Neural progenitor cell (in vitro differentiated cells): Measurements from ENCODE around the gene OR6C68. TPM values are rescaled to one million over a fixed set of nuclear protein-coding genes. Genes with fewer than 3 reads are reported as not detected.

Source experiments
- DNase-seq: peaks from one replicate; pipeline ENCODE4 v3.0.0-alpha.2; 2016; ENCODE audit warnings: low spot score
- H2AFZ ChIP-seq: fragments of 200-600 bp; sonication (generic); replicated peaks from 2 replicates; pipeline ENCODE4 v1.6.1; 2016; ENCODE audit warnings: antibody characterized with exemption
- H3F3A ChIP-seq: fragments of 200-600 bp; sonication (generic); 2 replicates; pipeline ENCODE4 v1.6.1; 2016; ENCODE audit warnings: antibody characterized with exemption, low read depth
- H3K27ac ChIP-seq: fragments of 200-600 bp; sonication (generic); 2 replicates; pipeline ENCODE4 v1.5.1; 2016; ENCODE audit warnings: mild to moderate bottlenecking
- H3K27me3 ChIP-seq: fragments of 200-600 bp; sonication (generic); 2 replicates; pipeline ENCODE4 v1.6.1; 2016; ENCODE audit warnings: mild to moderate bottlenecking, moderate library complexity
- H3K36me3 ChIP-seq: fragments of 200-600 bp; sonication (generic); 2 replicates; pipeline ENCODE4 v1.5.1; 2016
- H3K4me1 ChIP-seq: fragments of 200-600 bp; sonication (generic); 2 replicates; pipeline ENCODE4 v1.6.1; 2016; ENCODE audit warnings: mixed run types
- H3K4me2 ChIP-seq: fragments of 200-600 bp; sonication (generic); 2 replicates; pipeline ENCODE4 v1.6.1; 2016
- H3K4me3 ChIP-seq: fragments of 200-600 bp; sonication (generic); 2 replicates; pipeline ENCODE4 v1.5.1; 2016
- H3K79me2 ChIP-seq: fragments of 200-600 bp; sonication (generic); 2 replicates; pipeline ENCODE4 v1.6.1; 2016; ENCODE audit warnings: low read depth
- H3K9ac ChIP-seq: fragments of 200-600 bp; sonication (generic); 2 replicates; pipeline ENCODE4 v1.6.1; 2016
- H3K9me3 ChIP-seq: fragments of 200-600 bp; sonication (generic); 2 replicates; pipeline ENCODE4 v1.5.1; 2016; ENCODE audit warnings: low read depth
- H4K20me1 ChIP-seq: fragments of 200-600 bp; sonication (generic); 2 replicates; pipeline ENCODE4 v1.6.1; 2016; ENCODE audit warnings: low read depth
- H3K27ac Mint-ChIP-seq: 3 replicates; pipeline ENCODE4 v1.8.0; 2021; ENCODE audit warnings: mixed read lengths
- H3K27me3 Mint-ChIP-seq: 2 replicates; pipeline ENCODE4 v1.8.0; 2022; ENCODE audit warnings: low read depth, mild to moderate bottlenecking, inconsistent platforms, moderate library complexity, mixed read lengths; ENCODE audit not compliant: insufficient read depth
- H3K36me3 Mint-ChIP-seq: 3 replicates; pipeline ENCODE4 v1.8.0; 2021; ENCODE audit warnings: mixed read lengths
- H3K4me1 Mint-ChIP-seq: 3 replicates; pipeline ENCODE4 v1.8.0; 2021; ENCODE audit warnings: mixed read lengths
- H3K4me3 Mint-ChIP-seq: 3 replicates; pipeline ENCODE4 v1.8.0; 2021; ENCODE audit warnings: mild to moderate bottlenecking, moderate library complexity, mixed read lengths
- H3K9me3 Mint-ChIP-seq: 3 replicates; pipeline ENCODE4 v1.8.0; 2020; ENCODE audit warnings: mixed read lengths
- CTCF ChIP-seq: fragments of 200-600 bp; sonication (generic); IDR thresholded peaks from 2 replicates; pipeline ENCODE4 v1.5.1; 2017; ENCODE audit warnings: antibody characterized with exemption, mild to moderate bottlenecking
- EZH2 ChIP-seq: fragments of 200-600 bp; sonication (generic); IDR thresholded peaks from 2 replicates; pipeline ENCODE4 v1.6.1; 2017; ENCODE audit warnings: antibody characterized with exemption, mild to moderate bottlenecking, moderate library complexity
- EZH2phosphoT487 ChIP-seq: fragments of 200-600 bp; sonication (generic); IDR thresholded peaks from 2 replicates; pipeline ENCODE4 v1.6.1; 2017; ENCODE audit warnings: antibody characterized with exemption
- total RNA-seq: library from RNA; depleted of rRNA; stranded (reverse); fragments of >200 nt; gene quantifications from 2 replicates; pipeline ENCODE4 v1.2.3, GENCODE V29; 2015; ENCODE audit warnings: low replicate concordance

OR6C68 gene
- not detected in 2 replicates for total RNA-seq

- TF ChIP-seq CTCF, result no peak
- TF ChIP-seq EZH2, result no peak
- no peak for TF ChIP-seq EZH2phosphoT487
- Histone ChIP-seq H3F3A (no peaks in the 10 kb centered on the region), H3K27me3 (no peaks in the 10 kb centered on the region), H3K4me1 (no peaks in the 10 kb centered on the region), H3K36me3 (no peaks in the 10 kb centered on the region), H3K27ac (no peak within 1 kb of the TSS), H2AFZ (no peak within 1 kb of the TSS), H3K4me3 (no peak within 1 kb of the TSS), H3K4me2 (no peak within 1 kb of the TSS), H3K79me2 (no peaks in the 10 kb centered on the region), H3K9ac (no peak within 1 kb of the TSS), H3K9me3 (no peaks in the 10 kb centered on the region), H4K20me1 (no peaks in the 10 kb centered on the region)
- Mint-ChIP-seq H3K27me3 (no peaks in the 10 kb centered on the region), H3K4me3 (no peak within 1 kb of the TSS), H3K36me3 (no peaks in the 10 kb centered on the region), H3K9me3 (no peaks in the 10 kb centered on the region), H3K4me1 (no peaks in the 10 kb centered on the region), H3K27ac (no peak within 1 kb of the TSS)
- no peak for DNase-seq
Observed at GRCh38 chr12:55492078-55492477, at the start of gene OR6C68. OR6C68 (plus strand) TSS chr12:55492378; CDS start chr12:55492378, 0 bp downstream.

GRCh38 chr12:55443776-55444175, 48.4 kb upstream of the OR6C68 start, which contains the start of gene OR6C2:
OR6C2 (plus strand) TSS chr12:55444076; CDS start chr12:55452214, 8,138 bp downstream.
- Mint-ChIP-seq H3K4me1 (no peaks in the 10 kb centered on the region), H3K36me3 (peaks cover 2% of the 10 kb centered on the region), H3K27ac (no peak within 1 kb of the TSS), H3K9me3 (peaks cover 22% of the 10 kb centered on the region), H3K27me3 (peaks cover 2% of the 10 kb centered on the region), H3K4me3 (no peak within 1 kb of the TSS)
- DNase-seq, result no peak
- Histone ChIP-seq H3K9ac (no peak within 1 kb of the TSS), H3K4me2 (no peak within 1 kb of the TSS), H3K27ac (no peak within 1 kb of the TSS), H2AFZ (no peak within 1 kb of the TSS), H3K9me3 (peaks cover 6% of the 10 kb centered on the region), H3F3A (no peaks in the 10 kb centered on the region), H3K4me3 (no peak within 1 kb of the TSS), H3K27me3 (no peaks in the 10 kb centered on the region), H3K79me2 (no peaks in the 10 kb centered on the region), H3K36me3 (no peaks in the 10 kb centered on the region), H4K20me1 (no peaks in the 10 kb centered on the region), H3K4me1 (no peaks in the 10 kb centered on the region)
- TF ChIP-seq CTCF (no peak), EZH2 (no peak)

- Histone ChIP-seq H3K27me3 (no peaks in the 10 kb centered on the region), H4K20me1 (no peaks in the 10 kb centered on the region), H3K9me3 (peaks cover 6% of the 10 kb centered on the region), H3K79me2 (no peaks in the 10 kb centered on the region), H3K27ac (no peak overlapping the region), H3K9ac (no peak overlapping the region), H2AFZ (no peak overlapping the region), H3K4me1 (no peaks in the 10 kb centered on the region), H3K4me3 (no peak overlapping the region), H3F3A (no peaks in the 10 kb centered on the region), H3K36me3 (no peaks in the 10 kb centered on the region), H3K4me2 (no peak overlapping the region)
- H3K36me3 Mint-ChIP-seq, result peaks cover 1% of the 10 kb centered on the region
- TF ChIP-seq EZH2phosphoT487 (no peak), EZH2 (no peak), CTCF (no peak)
- H3K9me3 Mint-ChIP-seq, result peaks cover 17% of the 10 kb centered on the region
- H3K4me3 Mint-ChIP-seq, result no peak overlapping the region
- H3K27me3 Mint-ChIP-seq, result peaks cover 2% of the 10 kb centered on the region
- H3K27ac Mint-ChIP-seq, result no peak overlapping the region
- H3K4me1 Mint-ChIP-seq, result no peaks in the 10 kb centered on the region
- DNase-seq, result no peak
Observed at GRCh38 chr12:55445357-55445756, 46.8 kb upstream of the OR6C68 start.
